GM13976 (cell line): ENCODE results near the gene HABP4.

ENCODE experiments used
- DNase-seq: peaks from one replicate; pipeline ENCODE4 v3.0.0; 2012; ENCODE audit warnings: low spot score
- in situ Hi-C: fragments of 300-500 bp; cut with MboI; formaldehyde crosslinking; loops from one replicate; pipeline ENCODE4 v1.12.0; 2022; ENCODE audit warnings: low sequenced_read_pairs, mixed read lengths, inconsistent platforms; ENCODE audit not compliant: unreplicated experiment
- TF ChIP-seq, protein P1 (sequence below): IDR thresholded peaks from 2 replicates; pipeline ENCODE4 v1.5.1; 2012; ENCODE audit warnings: borderline replicate concordance, mild to moderate bottlenecking; ENCODE audit not compliant: insufficient read depth; ENCODE audit errors: extremely low read depth, missing control alignments, control extremely low read depth

Gene HABP4

DNA sequence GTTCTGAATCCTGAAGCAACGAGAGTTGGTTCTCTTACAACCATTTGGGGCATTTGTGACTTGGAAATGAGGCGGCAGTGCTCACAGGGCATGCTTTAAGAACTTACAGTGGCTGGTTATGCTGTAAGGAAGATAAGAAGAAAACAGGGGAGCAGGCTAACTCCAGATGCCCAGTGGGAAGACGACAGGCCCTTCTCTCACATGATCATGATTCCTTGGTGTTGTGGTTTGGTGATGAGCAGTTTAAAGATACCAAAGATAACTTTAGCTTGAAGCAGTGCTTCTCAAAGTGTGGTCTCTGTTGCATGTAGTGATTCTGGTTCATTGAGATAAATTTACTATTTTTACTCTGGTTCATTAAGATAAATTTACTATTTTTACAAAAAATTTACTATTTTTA is 2.6 kb upstream of the HABP4 start:
- TF ChIP-seq, protein P1, sequence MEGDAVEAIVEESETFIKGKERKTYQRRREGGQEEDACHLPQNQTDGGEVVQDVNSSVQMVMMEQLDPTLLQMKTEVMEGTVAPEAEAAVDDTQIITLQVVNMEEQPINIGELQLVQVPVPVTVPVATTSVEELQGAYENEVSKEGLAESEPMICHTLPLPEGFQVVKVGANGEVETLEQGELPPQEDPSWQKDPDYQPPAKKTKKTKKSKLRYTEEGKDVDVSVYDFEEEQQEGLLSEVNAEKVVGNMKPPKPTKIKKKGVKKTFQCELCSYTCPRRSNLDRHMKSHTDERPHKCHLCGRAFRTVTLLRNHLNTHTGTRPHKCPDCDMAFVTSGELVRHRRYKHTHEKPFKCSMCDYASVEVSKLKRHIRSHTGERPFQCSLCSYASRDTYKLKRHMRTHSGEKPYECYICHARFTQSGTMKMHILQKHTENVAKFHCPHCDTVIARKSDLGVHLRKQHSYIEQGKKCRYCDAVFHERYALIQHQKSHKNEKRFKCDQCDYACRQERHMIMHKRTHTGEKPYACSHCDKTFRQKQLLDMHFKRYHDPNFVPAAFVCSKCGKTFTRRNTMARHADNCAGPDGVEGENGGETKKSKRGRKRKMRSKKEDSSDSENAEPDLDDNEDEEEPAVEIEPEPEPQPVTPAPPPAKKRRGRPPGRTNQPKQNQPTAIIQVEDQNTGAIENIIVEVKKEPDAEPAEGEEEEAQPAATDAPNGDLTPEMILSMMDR: no peak
- in situ Hi-C loops: loop anchor here (10.0 kb wide), 1 partner anchor 217 kb away; no protein-coding TSS in a partner anchor
- no peak for DNase-seq

DNA sequence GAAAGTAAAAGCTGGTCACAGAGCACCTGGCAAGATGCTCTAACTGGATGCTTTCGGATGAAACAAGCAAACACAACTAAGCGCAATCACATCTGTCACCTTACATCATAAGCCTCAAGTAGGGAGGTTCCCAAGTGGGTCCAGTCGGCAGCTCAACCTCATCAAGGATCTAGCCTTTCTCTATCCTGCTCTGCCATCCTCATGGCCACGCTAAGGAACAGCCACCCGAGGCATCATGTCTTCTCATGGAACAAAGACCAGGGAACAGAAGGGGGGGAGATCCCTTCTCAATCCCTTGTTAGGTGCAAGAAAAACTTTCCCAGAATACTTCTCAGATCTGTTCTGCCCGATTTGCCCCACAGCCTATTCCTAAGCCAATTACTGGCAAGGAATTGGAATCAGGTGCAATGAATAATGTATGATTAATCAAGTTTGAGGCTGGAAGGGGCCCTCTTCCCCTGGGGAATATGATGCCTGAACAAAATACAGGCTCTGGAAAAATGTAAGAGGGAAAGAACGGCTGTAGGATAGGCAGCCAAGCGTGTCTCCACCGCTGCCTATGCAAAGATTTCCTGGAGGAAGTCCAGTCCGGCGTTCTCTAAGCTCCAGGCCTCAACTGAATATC is 1.3 kb upstream of the HABP4 start:
- TF ChIP-seq, protein P1: no peak

DNA sequence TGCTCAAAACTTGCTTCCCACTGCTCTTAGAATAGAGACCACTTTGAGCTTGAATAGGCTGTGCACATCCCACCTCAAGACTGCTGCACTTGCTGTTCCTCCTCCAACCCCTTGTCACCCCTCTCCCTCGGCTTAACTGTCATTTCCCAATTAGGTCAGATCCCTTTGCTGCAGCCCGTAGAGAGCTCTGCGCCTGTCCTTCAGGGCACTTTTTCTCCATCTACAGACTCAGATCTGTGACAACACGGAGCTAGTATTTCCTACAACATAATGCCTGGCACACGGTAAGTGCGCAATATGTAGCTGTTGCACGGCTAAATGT is 485 bp upstream of the HABP4 start:
- TF ChIP-seq, protein P1: no peak
- in situ Hi-C loops: loop anchor here (10.0 kb wide), 1 partner anchor 215 kb away; no protein-coding TSS in a partner anchor
- DNase-seq: no peak

More for the DNA sequence above, 1.3 kb upstream of the HABP4 start:
- DNase-seq: no peak
- in situ Hi-C loops: loop anchor here (10.0 kb wide), 1 partner anchor 216 kb away; no protein-coding TSS in a partner anchor

DNA sequence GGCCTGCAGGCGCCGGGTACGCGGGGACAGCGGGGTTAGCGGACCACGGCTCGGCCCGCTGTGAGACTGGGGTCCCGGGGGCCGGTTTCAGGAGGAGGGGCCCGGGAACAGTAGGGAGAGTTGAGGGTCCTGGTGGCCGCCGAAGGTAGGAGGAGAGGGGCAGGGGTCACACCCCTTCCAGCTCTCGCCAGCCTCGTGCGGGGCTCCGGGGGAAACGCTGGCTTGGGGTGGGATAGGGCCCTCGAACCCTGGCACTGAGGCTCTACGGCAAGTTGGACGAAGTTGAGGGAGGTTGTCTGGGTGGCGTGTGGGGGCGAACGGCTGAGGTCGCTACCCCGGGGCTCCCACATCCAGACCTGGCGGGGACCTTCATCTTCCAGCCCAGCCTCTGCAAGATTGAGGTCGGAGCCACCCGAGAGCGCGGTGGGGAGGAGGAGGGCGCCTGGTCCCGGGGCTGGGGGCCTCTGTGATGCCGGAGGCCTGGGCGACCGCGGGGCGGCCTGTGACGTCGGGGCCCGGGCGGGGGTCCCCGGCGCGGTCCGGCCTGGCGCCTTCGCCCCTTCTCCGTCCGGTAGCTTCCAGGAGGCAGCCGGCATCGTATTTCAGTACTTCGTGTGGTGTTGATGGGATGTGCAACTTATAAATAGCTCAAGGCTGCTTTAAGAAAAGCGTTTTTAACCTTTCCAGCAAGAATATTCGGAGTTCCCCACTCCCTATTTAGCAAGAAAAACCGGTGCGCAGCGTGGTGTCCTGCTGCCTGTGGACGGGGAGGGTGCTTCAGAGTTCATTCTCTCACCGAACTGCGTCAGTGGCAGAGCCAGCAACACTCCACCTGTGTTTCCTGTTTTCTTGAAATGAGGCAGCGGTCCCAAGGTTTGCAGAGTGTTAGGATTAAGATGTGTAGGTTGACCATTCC is 902 bp downstream of the HABP4 start:
- DNase-seq: peak; percentile 49
- in situ Hi-C loops: no loop called here
- TF ChIP-seq, protein P1: no peak

DNA sequence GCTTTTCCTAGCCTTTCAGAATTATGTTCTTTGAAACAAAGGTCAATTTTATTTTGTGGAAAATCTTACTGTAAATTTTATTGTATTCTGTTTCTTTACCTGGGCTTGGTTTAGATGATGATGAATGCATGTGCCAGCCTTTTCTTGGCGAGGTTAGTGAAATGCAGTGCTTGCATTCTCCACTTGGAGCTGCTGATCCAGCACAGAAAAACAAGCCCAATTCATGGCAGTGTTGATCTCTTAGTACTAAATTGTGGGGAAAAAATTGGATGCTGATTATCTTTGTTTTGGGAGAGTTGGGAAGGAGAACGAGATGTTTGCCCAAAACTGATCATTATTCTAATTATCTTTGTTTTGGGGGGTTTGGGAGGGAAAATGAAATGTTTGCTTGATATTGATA is 3.7 kb downstream of the HABP4 start:
- in situ Hi-C loops: no loop called here
- TF ChIP-seq, protein P1: peak; percentile 10
- DNase-seq: no peak

DNA sequence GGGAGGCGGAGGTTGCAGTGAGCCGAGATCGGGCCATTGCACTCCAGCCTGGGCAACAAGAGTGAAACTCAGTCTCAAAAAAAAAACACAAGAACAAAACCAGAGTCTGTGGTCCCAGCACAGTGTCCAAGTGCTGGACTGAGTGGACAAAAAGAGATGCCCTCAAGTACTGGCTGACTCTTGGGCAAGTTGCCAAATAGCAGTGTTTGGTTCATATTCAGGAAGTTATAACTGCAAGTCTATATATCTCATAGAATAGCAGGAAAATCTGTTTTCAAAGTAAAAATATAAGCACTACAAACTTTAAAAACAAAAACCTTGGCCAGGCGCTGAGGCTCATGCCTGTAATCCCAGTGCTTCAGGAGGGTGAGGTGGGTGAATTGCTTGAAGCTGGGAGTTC is 7.3 kb downstream of the HABP4 start:
- no peak for DNase-seq
- in situ Hi-C loops: no loop called here
- TF ChIP-seq, protein P1: no peak
